Measurements from ENCODE around the gene RPUSD3.

The RPUSD3 gene

GRCh38 chr3:9820946-9821345, 22.9 kb downstream of the RPUSD3 start (continued):
- TF ChIP-seq PRDM2 (tag by site-specific recombination; IDR thresholded peaks at IDR 0.05; ENCODE audit: borderline replicate concordance) (no peak), ZNF157 (tag by site-specific recombination; IDR thresholded peaks at IDR 0.05) (no peak), CTCF (tag by site-specific recombination; IDR thresholded peaks at IDR 0.05) (no peak), ZNF664 (tag by site-specific recombination; IDR thresholded peaks at IDR 0.05) (no peak), ZNF621 (tag by site-specific recombination; IDR thresholded peaks at IDR 0.05) (no peak), REPIN1 (tag by site-specific recombination; IDR thresholded peaks at IDR 0.05; ENCODE audit: low read depth) (no peak), ZNF26 (tag by site-specific recombination; IDR thresholded peaks at IDR 0.05) (no peak), ZNF433 (tag by site-specific recombination; IDR thresholded peaks at IDR 0.05; ENCODE audit: low read depth) (no peak), ZNF214 (tag by site-specific recombination; IDR thresholded peaks at IDR 0.05; ENCODE audit: borderline replicate concordance) (no peak), ZSCAN18 (tag by site-specific recombination; IDR thresholded peaks at IDR 0.05) (no peak), ZNF510 (tag by site-specific recombination; IDR thresholded peaks at IDR 0.05; ENCODE audit: insufficient replicate concordance) (no peak), ZNF837 (tag by site-specific recombination; IDR thresholded peaks at IDR 0.05) (no peak), ZNF248 (tag by site-specific recombination; IDR thresholded peaks at IDR 0.05) (no peak), ZNF692 (tag by site-specific recombination; IDR thresholded peaks at IDR 0.05) (no peak)

GRCh38 chr3:9820543-9820942, 23.3 kb downstream of the RPUSD3 start:
- TF ChIP-seq ZNF239 (tag by site-specific recombination; IDR thresholded peaks at IDR 0.05), result no peak
- POLR2A ChIA-PET, result interaction anchor here (0.5 kb wide), 1 partner anchor 11 kb away, joined by 3 read pairs; no protein-coding TSS in a partner anchor

More at GRCh38 chr3:9820543-9820942, 23.3 kb downstream of the RPUSD3 start:
- H3K9me3 ChIP-seq (ENCODE audit: control insufficient read depth, insufficient read depth, low read depth, low read length), result no peaks in the 10 kb centered on the region
- no peaks in the 10 kb centered on the region for H3K4me1 ChIP-seq (ENCODE audit: control insufficient read depth, insufficient read depth, low read length)
- H3K4me3 ChIP-seq (ENCODE audit: low read depth, low read length), result no peak overlapping the region
- CTCF ChIA-PET, result interaction anchor here (0.6 to 0.8 kb wide), 3 partner anchors 126 to 309 kb away, joined by 3 to 4 read pairs (median 3); no protein-coding TSS in a partner anchor
- peaks cover 5 to 40% of the 10 kb centered on the region in 2 experiments; a peak in 2 of 3 replicates for H3K36me3 ChIP-seq (ENCODE audit: control insufficient read depth in 2 of 2, insufficient read depth in 1 of 2, low read length in 2 of 2)
- no peak overlapping the region for H3K27ac ChIP-seq (ENCODE audit: extremely low read depth, low read depth, low read length)

Measured in HEK293 (cell line).